Measurements from ENCODE around the gene SS18.

GRCh38 chr18:25982153-25982552 is 108.3 kb downstream of the SS18 start:
- TF ChIP-seq, protein P1, sequence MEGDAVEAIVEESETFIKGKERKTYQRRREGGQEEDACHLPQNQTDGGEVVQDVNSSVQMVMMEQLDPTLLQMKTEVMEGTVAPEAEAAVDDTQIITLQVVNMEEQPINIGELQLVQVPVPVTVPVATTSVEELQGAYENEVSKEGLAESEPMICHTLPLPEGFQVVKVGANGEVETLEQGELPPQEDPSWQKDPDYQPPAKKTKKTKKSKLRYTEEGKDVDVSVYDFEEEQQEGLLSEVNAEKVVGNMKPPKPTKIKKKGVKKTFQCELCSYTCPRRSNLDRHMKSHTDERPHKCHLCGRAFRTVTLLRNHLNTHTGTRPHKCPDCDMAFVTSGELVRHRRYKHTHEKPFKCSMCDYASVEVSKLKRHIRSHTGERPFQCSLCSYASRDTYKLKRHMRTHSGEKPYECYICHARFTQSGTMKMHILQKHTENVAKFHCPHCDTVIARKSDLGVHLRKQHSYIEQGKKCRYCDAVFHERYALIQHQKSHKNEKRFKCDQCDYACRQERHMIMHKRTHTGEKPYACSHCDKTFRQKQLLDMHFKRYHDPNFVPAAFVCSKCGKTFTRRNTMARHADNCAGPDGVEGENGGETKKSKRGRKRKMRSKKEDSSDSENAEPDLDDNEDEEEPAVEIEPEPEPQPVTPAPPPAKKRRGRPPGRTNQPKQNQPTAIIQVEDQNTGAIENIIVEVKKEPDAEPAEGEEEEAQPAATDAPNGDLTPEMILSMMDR (IDR thresholded peaks at IDR 0.05), result no peak
- TF ChIP-seq POLR2A (IDR thresholded peaks at IDR 0.05), result no peak
